K562 (cell line): ENCODE measurements around the gene ITPRIPL1.

ENCODE experiments used
- CTCF ChIP-seq, 3 experiments: IDR thresholded peaks in 2 of 3; conservative IDR thresholded peaks in 1 of 3; 2 replicates each; pipeline ENCODE4 v1.5.1; 2011 to 2012; ENCODE audit warnings: low read length in 3 of 3, mild to moderate bottlenecking in 3 of 3, control low read depth in 2 of 3, improper control_type of control experiment in 1 of 3, inconsistent platforms in 1 of 3, low read depth in 1 of 3, mixed read lengths in 1 of 3, moderate library complexity in 1 of 3; ENCODE audit not compliant: insufficient read depth in 2 of 3
- RFX5 ChIP-seq: IDR thresholded peaks from 2 replicates; pipeline ENCODE4 v1.6.1; 2011; ENCODE audit warnings: low read depth, mild to moderate bottlenecking, improper control_type of control experiment, low read length
- RNF2 ChIP-seq: sonication (generic); IDR thresholded peaks from 2 replicates; pipeline ENCODE4 v1.6.1; 2016
- SMARCB1 ChIP-seq: IDR thresholded peaks from 2 replicates; pipeline ENCODE4 v1.6.1; 2011; ENCODE audit warnings: improper control_type of control experiment, low read depth; ENCODE audit not compliant: insufficient read length

DNA sequence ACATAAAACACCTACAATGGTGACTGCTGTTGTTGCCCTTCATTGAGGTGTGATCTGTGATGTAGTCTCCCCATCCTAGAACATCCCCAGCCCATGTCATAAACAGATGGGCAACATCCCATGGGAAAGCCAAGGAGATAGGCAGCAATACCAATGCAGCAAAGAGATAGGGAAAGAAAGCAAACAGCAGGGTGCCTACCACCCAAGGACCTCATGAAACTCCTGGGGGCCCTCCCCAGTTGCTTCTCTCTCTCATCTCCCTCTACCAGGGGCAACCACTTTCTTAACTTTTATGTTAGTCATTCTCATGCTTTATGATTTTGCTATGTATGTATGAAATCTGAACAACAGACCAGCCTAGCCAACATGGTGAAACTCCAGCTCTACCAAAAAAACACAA is 8.1 kb upstream of the ITPRIPL1 start:
- TF ChIP-seq CTCF (IDR thresholded peaks at IDR 0.05 in 2 of 3, conservative IDR thresholded peaks at IDR 0.05 in 1 of 3; ENCODE audit: insufficient read depth in 2 of 3, low read depth in 1 of 3, low read length in 3 of 3) (no peak), SMARCB1 (no peak), RFX5 (no peak), RNF2 (no peak)
